AG04450 (cell line): Measurements from ENCODE around the gene DEAF1. TPM values are rescaled to one million over a fixed set of nuclear protein-coding genes. Genes with fewer than 3 reads are reported as not detected.

Source experiments
- CTCF ChIA-PET: fragments of 300-600, 350-600 bp; formaldehyde crosslinking; extraction: SDS; loops from one replicate; lab custom pipeline; 2022; ENCODE audit warnings: antibody characterized with exemption, inconsistent platforms; lab: Charles Lee
- POLR2A ChIA-PET: fragments of 350-600 bp; formaldehyde crosslinking; extraction: SDS; loops from one replicate; lab custom pipeline; 2021; ENCODE audit warnings: antibody characterized with exemption, inconsistent platforms; lab: Yijun Ruan, JAX
- DNase-seq: peaks from one replicate; pipeline ENCODE4 v3.0.0-alpha.2; 2011; ENCODE audit warnings: low read depth, low spot score
- H3K27ac ChIP-seq: one replicate; pipeline ENCODE4 v1.5.1; 2012; ENCODE audit warnings: low read depth, low read length, control low read depth
- H3K27me3 ChIP-seq: one replicate; pipeline ENCODE4 v1.6.0; 2012; ENCODE audit warnings: low read length; ENCODE audit not compliant: control insufficient read depth, insufficient read depth
- H3K4me3 ChIP-seq: 2 replicates; pipeline ENCODE4 v1.5.1; 2011; ENCODE audit warnings: mild to moderate bottlenecking, low read depth, low read length, control low read depth
- H3K9me3 ChIP-seq: 2 replicates; pipeline ENCODE4 v1.5.1; 2012; ENCODE audit warnings: low read length; ENCODE audit not compliant: control insufficient read depth, insufficient read depth
- CTCF ChIP-seq: IDR thresholded peaks from 2 replicates; pipeline ENCODE4 v1.5.1; 2011; ENCODE audit warnings: low read depth, low read length, control low read depth, inconsistent platforms
- polyA plus RNA-seq: library from polyadenylated mRNA; depleted of rRNA; stranded (reverse); fragments of >200 nt; gene quantifications from 2 replicates; pipeline ENCODE4 v1.2.3, GENCODE V29; 2011

Gene DEAF1
- polyA plus RNA-seq, 1 experiment: 13.0 TPM

GRCh38 chr11:678297-678696, 16.7 kb downstream of the DEAF1 start:
- TF ChIP-seq CTCF: no peak
- no peak for DNase-seq
- no peaks in the 10 kb centered on the region for H3K27me3 ChIP-seq
- ChIA-PET CTCF (no interaction called here), POLR2A (no interaction called here)
- H3K27ac ChIP-seq: no peak overlapping the region
- no peaks in the 10 kb centered on the region; the same call in 1 of the 2 replicates for H3K9me3 ChIP-seq
- no peak overlapping the region for H3K4me3 ChIP-seq

- no peak overlapping the region for H3K4me3 ChIP-seq
- ChIA-PET POLR2A (interaction anchor here (1.0 kb wide), 1 partner anchor 50 kb away, joined by 4 read pairs; no protein-coding TSS in a partner anchor), CTCF (interaction anchor here (0.7 to 1.3 kb wide), 3 partner anchors 11 to 53 kb away, joined by 3 to 6 read pairs (median 3); no protein-coding TSS in a partner anchor)
- DNase-seq: no peak
- no peaks in the 10 kb centered on the region for H3K27me3 ChIP-seq
- TF ChIP-seq CTCF: no peak
- H3K27ac ChIP-seq: no peak overlapping the region
- no peaks in the 10 kb centered on the region; the same call in 1 of the 2 replicates for H3K9me3 ChIP-seq
Observed at GRCh38 chr11:674406-674805, 20.6 kb downstream of the DEAF1 start.

- Histone ChIP-seq H3K27ac (no peak overlapping the region), H3K27me3 (no peaks in the 10 kb centered on the region), H3K4me3 (no peak overlapping the region), H3K9me3 (no peaks in the 10 kb centered on the region; the same call in 1 of the 2 replicates)
- TF ChIP-seq CTCF: no peak
- no peak for DNase-seq
- POLR2A ChIA-PET: interaction anchor here (1.0 kb wide), 1 partner anchor 51 kb away, joined by 4 read pairs; no protein-coding TSS in a partner anchor
- CTCF ChIA-PET: interaction anchor here (0.7 to 1.3 kb wide), 3 partner anchors 10 to 53 kb away, joined by 3 to 6 read pairs (median 3); no protein-coding TSS in a partner anchor
Observed at GRCh38 chr11:673866-674265, 21.2 kb downstream of the DEAF1 start.

- Histone ChIP-seq H3K27ac (no peak overlapping the region), H3K4me3 (no peak overlapping the region), H3K9me3 (no peaks in the 10 kb centered on the region), H3K27me3 (no peaks in the 10 kb centered on the region)
- DNase-seq: no peak
- ChIA-PET POLR2A (no interaction called here), CTCF (no interaction called here)
- TF ChIP-seq CTCF: no peak
Observed at GRCh38 chr11:665704-666281, 29.2 kb downstream of the DEAF1 start.

GRCh38 chr11:665062-665703, 29.8 kb downstream of the DEAF1 start:
- no peak for TF ChIP-seq CTCF
- CTCF ChIA-PET: interaction anchor here (1.1 kb wide), 1 partner anchor 58 kb away, joined by 6 read pairs; no protein-coding TSS in a partner anchor
- POLR2A ChIA-PET: no interaction called here
- DNase-seq: no peak
- no peak overlapping the region for H3K4me3 ChIP-seq
- no peaks in the 10 kb centered on the region for H3K9me3 ChIP-seq
- H3K27me3 ChIP-seq: no peaks in the 10 kb centered on the region
- no peak overlapping the region for H3K27ac ChIP-seq
